SW 1271 (cell line): ENCODE measurements around the gene HSPA1A.

Experiments used
- DNase-seq, 2 experiments: peaks; one replicate each; lab custom pipeline; 2025; lab: John Stamatoyannopoulos, UW

Gene HSPA1A

GRCh38 chr6:31865205-31866118, 50.1 kb downstream of the HSPA1A start:
- no peak for DNase-seq
